BLaER1 treated with 17β-estradiol and CSF1 and Interleukin-3, amounts not matched to agents 10 nM and 100 nM (cell line): ENCODE data around the gene CMTM1.

Experiments
- H3K27ac ChIP-seq, 11 experiments: shearing (Covaris generic); formaldehyde crosslinking; 2 replicates each; pipeline ENCODE4 v1.8.1; 2022
- H3K27me3 ChIP-seq, 11 experiments: shearing (Covaris generic); formaldehyde crosslinking; 2 replicates each; pipeline ENCODE4 v1.8.1; 2022
- H3K36me3 ChIP-seq, 11 experiments: shearing (Covaris generic); formaldehyde crosslinking; 2 replicates each; pipeline ENCODE4 v1.8.1; 2022
- H3K4me1 ChIP-seq, 10 experiments: shearing (Covaris generic); formaldehyde crosslinking; 2 replicates each; pipeline ENCODE4 v1.8.1; 2022
- H3K4me2 ChIP-seq, 11 experiments: shearing (Covaris generic); formaldehyde crosslinking; 2 replicates each; pipeline ENCODE4 v1.8.1; 2022
- H3K4me3 ChIP-seq, 10 experiments: shearing (Covaris generic); formaldehyde crosslinking; 2 replicates each; pipeline ENCODE4 v1.8.1; 2022
- H3K9ac ChIP-seq, 11 experiments: shearing (Covaris generic); formaldehyde crosslinking; 2 replicates each; pipeline ENCODE4 v1.8.1; 2022
- H3K9me3 ChIP-seq, 11 experiments: shearing (Covaris generic); formaldehyde crosslinking; replicated peaks in 1 of 11; 2 replicates each; pipeline ENCODE4 v1.8.1; 2022
- H4K20me1 ChIP-seq, 11 experiments: shearing (Covaris generic); formaldehyde crosslinking; 2 replicates each; pipeline ENCODE4 v1.8.1; 2022
- Cebpa-rat ChIP-seq, 11 experiments: shearing (Covaris generic); IDR thresholded peaks; 2 replicates each; pipeline ENCODE4 v1.8.1; 2022

Gene CMTM1

GRCh38 chr16:66596986-66597848 lies 31.0 kb downstream of the CMTM1 start:
- Histone ChIP-seq H3K36me3 (peaks cover 0 to 13% (median 0%) of the 10 kb centered on the region in 11 experiments; a peak in 3 of 22 replicates), H3K9me3 (peaks cover 13 to 20% (median 16%) of the 10 kb centered on the region in 11 experiments), H3K4me1 (peaks cover 26 to 61% (median 39%) of the 10 kb centered on the region in 10 experiments), H3K27ac (no peak overlapping the region), H3K4me3 (no peak overlapping the region), H4K20me1 (no peaks in the 10 kb centered on the region), H3K9ac (no peak overlapping the region), H3K4me2 (peak overlapping the region in 3 of 11 experiments; percentile 4 to 49 (median 45); a peak in 5 of 22 replicates), H3K27me3 (no peaks in the 10 kb centered on the region)
- TF ChIP-seq Cebpa-rat (IDR thresholded peaks at IDR 0.05), result no peak

- no peak for TF ChIP-seq Cebpa-rat (IDR thresholded peaks at IDR 0.05)
- peaks cover 0 to 13% (median 0%) of the 10 kb centered on the region in 11 experiments; a peak in 3 of 22 replicates for H3K36me3 ChIP-seq
Measured at GRCh38 chr16:66598111-66598510, 31.9 kb downstream of the CMTM1 start.

GRCh38 chr16:66599726-66600125 lies 33.5 kb downstream of the CMTM1 start:
- no peak overlapping the region for H3K9ac ChIP-seq
- peaks cover 13 to 20% (median 16%) of the 10 kb centered on the region in 11 experiments for H3K9me3 ChIP-seq
- H3K4me2 ChIP-seq, result no peak overlapping the region
- no peaks in the 10 kb centered on the region for H4K20me1 ChIP-seq
- H3K4me1 ChIP-seq, result peaks cover 35 to 70% (median 47%) of the 10 kb centered on the region in 10 experiments
- H3K27me3 ChIP-seq, result no peaks in the 10 kb centered on the region
- H3K36me3 ChIP-seq, result peaks cover 0 to 13% (median 0%) of the 10 kb centered on the region in 11 experiments; a peak in 3 of 22 replicates
- no peak overlapping the region for H3K27ac ChIP-seq
- no peak for TF ChIP-seq Cebpa-rat (IDR thresholded peaks at IDR 0.05)
- H3K4me3 ChIP-seq, result no peak overlapping the region

More at GRCh38 chr16:66598111-66598510, 31.9 kb downstream of the CMTM1 start:
- peak overlapping the region in 3 of 11 experiments; percentile 1 to 49 (median 4); a peak in 2 of 22 replicates for H3K4me2 ChIP-seq
- H3K27me3 ChIP-seq, result no peaks in the 10 kb centered on the region
- no peak overlapping the region for H3K4me3 ChIP-seq
- peaks cover 34 to 70% (median 48%) of the 10 kb centered on the region in 10 experiments for H3K4me1 ChIP-seq
- H3K9me3 ChIP-seq, result peaks cover 13 to 20% (median 16%) of the 10 kb centered on the region in 11 experiments
- no peak overlapping the region for H3K9ac ChIP-seq
- H4K20me1 ChIP-seq, result no peaks in the 10 kb centered on the region
- no peak overlapping the region for H3K27ac ChIP-seq

GRCh38 chr16:66600477-66600876 lies 34.2 kb downstream of the CMTM1 start:
- Histone ChIP-seq H3K4me1 (peaks cover 27 to 63% (median 40%) of the 10 kb centered on the region in 10 experiments), H3K4me3 (no peak overlapping the region), H3K9ac (no peak overlapping the region), H3K36me3 (peaks cover 0 to 13% (median 0%) of the 10 kb centered on the region in 11 experiments; a peak in 3 of 22 replicates), H4K20me1 (peaks cover 0 to 5% (median under 1%) of the 10 kb centered on the region in 11 experiments; a peak in 9 of 22 replicates), H3K27me3 (no peaks in the 10 kb centered on the region), H3K4me2 (no peak overlapping the region), H3K9me3 (peaks cover 13 to 20% (median 16%) of the 10 kb centered on the region in 11 experiments), H3K27ac (no peak overlapping the region)
- no peak for TF ChIP-seq Cebpa-rat (IDR thresholded peaks at IDR 0.05)

GRCh38 chr16:66601471-66601870 lies 35.2 kb downstream of the CMTM1 start:
- Histone ChIP-seq H3K36me3 (peaks cover 0 to 13% (median under 1%) of the 10 kb centered on the region in 11 experiments; a peak in 5 of 22 replicates), H4K20me1 (peaks cover 4 to 15% (median 11%) of the 10 kb centered on the region in 11 experiments; a peak in 21 of 22 replicates), H3K4me3 (peak overlapping the region in 6 of 10 experiments; percentile 8 to 45 (median 27); a peak in 8 of 20 replicates), H3K9me3 (peaks cover 13 to 20% (median 16%) of the 10 kb centered on the region in 11 experiments), H3K4me2 (peak overlapping the region in 10 of 11 experiments; percentile 80 to 94 (median 91); a peak in 19 of 22 replicates), H3K4me1 (peaks cover 36 to 57% (median 45%) of the 10 kb centered on the region in 10 experiments), H3K9ac (no peak overlapping the region), H3K27ac (peak overlapping the region in 4 of 11 experiments; percentile 24 to 96 (median 34); a peak in 3 of 22 replicates), H3K27me3 (no peaks in the 10 kb centered on the region)
- TF ChIP-seq Cebpa-rat (IDR thresholded peaks at IDR 0.05), result no peak

GRCh38 chr16:66603537-66604375 lies 37.5 kb downstream of the CMTM1 start:
- no peak for TF ChIP-seq Cebpa-rat (IDR thresholded peaks at IDR 0.05)
- Histone ChIP-seq H3K36me3 (peaks cover 2 to 33% (median 21%) of the 10 kb centered on the region in 11 experiments), H3K4me2 (peak overlapping the region; percentile 80 to 94 (median 90)), H4K20me1 (peaks cover 27 to 38% (median 34%) of the 10 kb centered on the region in 11 experiments), H3K27me3 (no peaks in the 10 kb centered on the region), H3K9me3 (peaks cover 13 to 20% (median 16%) of the 10 kb centered on the region in 11 experiments), H3K4me3 (peak overlapping the region; percentile 79 to 99 (median 94)), H3K27ac (peak overlapping the region; percentile 87 to 97 (median 95); a peak in 21 of 22 replicates), H3K4me1 (peaks cover 52 to 64% (median 58%) of the 10 kb centered on the region in 10 experiments), H3K9ac (peak overlapping the region; percentile 79 to 99 (median 97))

GRCh38 chr16:66604376-66605176 lies 38.3 kb downstream of the CMTM1 start, which contains the start of gene CMTM3:
Gene CMTM3 (plus strand): TSS chr16:66604704. CDS start chr16:66604806, 102 bp downstream.
- peak within 1 kb of the TSS; percentile 94 to 100 (median 99) for H3K4me2 ChIP-seq
- H3K27me3 ChIP-seq, result no peaks in the 10 kb centered on the region
- peaks cover 35 to 46% (median 42%) of the 10 kb centered on the region in 11 experiments for H4K20me1 ChIP-seq
- peak within 1 kb of the TSS; percentile 87 to 97 (median 95) for H3K27ac ChIP-seq
- TF ChIP-seq Cebpa-rat (IDR thresholded peaks at IDR 0.05), result no peak
- peaks cover 13 to 20% (median 16%) of the 10 kb centered on the region in 11 experiments for H3K9me3 ChIP-seq
- peaks cover 10 to 41% (median 30%) of the 10 kb centered on the region in 11 experiments for H3K36me3 ChIP-seq
- peak within 1 kb of the TSS; percentile 89 to 99 (median 97) for H3K9ac ChIP-seq
- peaks cover 60 to 72% (median 65%) of the 10 kb centered on the region in 10 experiments for H3K4me1 ChIP-seq
- H3K4me3 ChIP-seq, result peak within 1 kb of the TSS; percentile 79 to 99 (median 94)
